Stimulated activated CD4-positive, alpha-beta T cell treated with anti-CD3 and anti-CD28 coated beads, Interleukin-1b, Interleukin-23, amount 100 ng/mL, for 4 hours (primary cell): ENCODE measurements around the gene DIO2.

Experiments
- DNase-seq, 2 donors: peaks; one replicate each; pipeline ENCODE4 v3.0.0-alpha.2; 2020; ENCODE audit warnings: low read depth in 2 of 2

Gene DIO2

DNA sequence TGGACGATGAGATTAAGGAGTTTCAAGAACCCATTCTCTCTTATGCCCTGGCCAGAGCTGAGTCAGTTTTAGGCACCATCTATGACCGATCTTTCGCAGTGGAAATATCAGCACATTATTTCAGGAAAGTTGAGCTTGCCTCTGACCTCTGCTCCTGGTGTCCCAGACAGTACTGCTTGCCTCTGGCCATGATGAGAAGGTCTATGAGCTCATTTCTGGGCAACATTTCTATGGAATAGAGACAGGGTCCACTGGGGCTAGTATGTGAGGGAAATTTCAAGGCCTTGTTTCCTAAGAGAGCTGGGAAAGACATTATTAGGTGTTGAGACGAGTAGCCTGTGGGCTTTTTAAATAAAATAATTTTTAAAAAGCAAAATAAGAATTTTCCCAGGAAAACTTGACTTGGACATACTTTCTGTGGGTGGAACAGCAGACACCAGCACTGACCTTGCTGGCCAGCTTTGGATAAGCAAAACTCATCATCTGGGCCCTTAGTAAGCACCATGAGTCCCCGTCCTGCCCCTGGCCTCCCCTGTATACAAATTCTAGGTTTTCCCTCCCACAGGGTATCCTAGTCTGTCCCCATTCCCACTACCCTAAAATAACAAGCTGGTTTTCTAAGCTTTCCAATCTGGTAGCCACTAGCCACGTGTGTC lies 43.4 kb downstream of the DIO2 start:
- DNase-seq = no peak

DNA sequence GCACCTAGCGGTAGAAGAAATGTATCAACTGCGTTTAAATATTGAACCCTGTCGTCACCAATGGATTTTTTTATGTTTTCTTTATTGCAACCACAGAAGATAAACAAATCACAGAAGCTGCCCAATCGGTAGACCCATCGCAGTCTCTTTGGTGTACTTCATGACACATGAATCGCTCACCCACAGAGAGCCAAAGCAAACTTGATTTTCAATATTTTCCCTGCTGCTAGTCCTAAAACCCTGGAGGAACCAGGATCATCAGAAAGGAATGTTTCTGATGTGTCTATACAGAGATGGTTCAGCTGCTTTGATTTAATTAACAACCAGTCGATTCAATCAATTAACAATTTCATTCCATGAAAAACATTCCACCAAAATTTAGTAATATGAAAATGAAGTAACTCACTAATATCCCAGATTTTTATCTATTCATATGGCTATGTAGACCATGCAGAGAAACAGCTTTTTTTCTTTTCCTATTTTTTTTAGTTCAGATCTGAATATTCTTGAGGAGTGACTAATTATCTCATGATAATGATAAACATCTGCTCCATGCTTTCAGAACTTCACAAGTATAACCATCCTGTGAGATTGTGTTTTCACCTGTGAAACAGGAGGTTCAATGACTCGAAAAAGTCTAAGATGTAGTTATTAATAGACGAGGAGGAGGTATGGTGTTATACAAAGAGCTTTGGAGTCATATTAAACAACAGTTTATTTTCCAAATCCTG lies 46.1 kb downstream of the DIO2 start:
- no peak for DNase-seq

DNA sequence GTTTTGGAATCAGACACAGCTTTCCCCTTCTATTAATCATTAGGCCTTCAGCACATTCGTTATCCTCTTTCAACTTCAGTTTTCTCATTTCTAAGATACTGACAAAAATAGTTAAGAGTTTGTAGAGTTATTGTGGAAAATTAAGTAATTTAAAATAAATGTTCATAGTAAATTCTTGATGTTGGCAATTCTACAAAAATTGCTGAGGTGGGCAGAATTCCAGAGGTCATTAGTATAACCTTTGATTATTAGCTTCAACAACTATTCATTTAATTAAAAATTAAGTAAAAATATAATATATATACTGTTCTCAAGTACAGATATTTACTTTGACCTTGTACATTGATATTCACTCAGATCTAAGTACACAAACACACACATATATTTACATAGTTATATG lies 58.5 kb downstream of the DIO2 start:
- no peak for DNase-seq

GRCh38 chr14:80152166-80152565 lies 59.1 kb downstream of the DIO2 start:
- no peak for DNase-seq

DNA sequence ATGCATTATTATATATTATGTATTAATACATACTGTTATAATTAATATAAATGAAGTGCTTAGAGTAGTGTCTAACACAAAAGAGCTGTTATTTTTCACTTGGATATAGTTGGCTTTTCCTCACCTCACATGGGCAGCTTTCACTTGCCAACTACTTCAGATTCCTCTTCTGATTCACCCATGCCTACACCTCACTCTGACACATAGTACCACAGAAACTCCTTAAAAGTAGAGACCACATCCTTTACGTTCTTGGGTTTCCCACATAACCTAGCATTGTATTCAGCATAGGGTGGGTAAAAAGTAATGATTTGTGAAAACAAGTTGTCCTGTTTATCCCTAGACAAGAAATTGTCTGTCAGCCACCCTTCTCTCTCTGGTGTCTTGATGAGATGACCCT lies 61.0 kb downstream of the DIO2 start:
- DNase-seq = no peak
